HG03442 (cell line): Measurements from ENCODE around the gene LMOD1.
"Not testable (repeated sequence)": the region's sequence is repeated elsewhere in the genome, so short reads cannot be mapped to it uniquely, and the experiment has no call there.

Source experiments
- ATAC-seq: cut with Tn5 transposase; IDR thresholded peaks from one replicate; pipeline ENCODE4 v1.9.1; 2021; ENCODE audit warnings: mild to moderate bottlenecking, moderate library complexity; ENCODE audit not compliant: unreplicated experiment

Gene LMOD1

DNA sequence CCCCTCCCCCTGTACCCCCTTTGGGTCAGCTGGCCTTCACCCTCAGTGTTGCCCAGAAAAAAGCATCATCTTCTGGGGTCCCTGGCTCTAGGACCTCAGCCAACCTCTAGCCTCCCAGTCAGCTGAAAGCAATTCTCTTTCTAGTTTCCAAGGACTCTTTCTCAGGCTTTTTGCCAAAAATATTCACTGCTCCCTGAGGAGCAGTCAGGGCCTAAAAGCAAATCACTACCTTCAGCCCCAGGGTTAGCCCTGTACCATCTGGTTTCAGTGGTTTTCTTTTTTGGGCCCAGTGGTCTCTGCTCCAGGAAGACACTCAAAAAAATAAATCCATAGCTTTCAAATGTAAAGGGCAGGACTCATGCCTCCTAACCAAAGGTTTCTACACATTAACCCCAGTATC, 3.1 kb upstream of the LMOD1 start:
- no peak for ATAC-seq

DNA sequence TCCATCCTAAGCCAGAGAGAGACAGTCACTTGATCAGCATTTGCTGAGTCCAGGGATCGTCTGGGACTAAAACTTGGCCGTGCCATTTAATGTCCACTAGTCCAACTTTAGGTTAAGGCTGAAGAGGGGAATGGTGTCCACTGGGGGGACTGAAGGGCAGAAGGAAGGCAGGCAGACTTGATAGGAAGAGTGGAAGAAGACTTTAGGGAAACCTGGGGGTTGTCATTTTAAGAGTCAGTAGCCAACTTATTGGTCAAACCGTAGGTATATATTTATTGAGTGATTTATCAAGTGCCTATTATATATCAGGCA, 1.3 kb upstream of the LMOD1 start:
- no peak for ATAC-seq

DNA sequence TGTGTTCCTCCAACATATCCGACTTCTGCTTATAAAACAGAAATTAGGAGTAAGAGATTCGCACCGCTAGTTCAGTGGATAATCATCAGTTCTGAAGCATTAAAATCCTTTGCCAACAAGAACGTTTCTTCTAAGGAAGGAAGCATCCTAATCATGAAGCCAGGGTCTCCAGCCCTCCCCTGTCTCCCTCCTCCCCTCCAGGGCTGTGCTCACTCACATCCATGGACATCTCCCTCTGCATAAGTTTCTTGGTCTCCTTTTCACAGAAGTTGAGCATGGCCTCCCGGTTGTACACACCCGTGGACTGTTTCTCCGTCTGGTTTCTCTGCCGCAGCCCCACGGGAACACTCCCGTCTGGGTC, 505 bp downstream of the LMOD1 start:
- no peak for ATAC-seq

DNA sequence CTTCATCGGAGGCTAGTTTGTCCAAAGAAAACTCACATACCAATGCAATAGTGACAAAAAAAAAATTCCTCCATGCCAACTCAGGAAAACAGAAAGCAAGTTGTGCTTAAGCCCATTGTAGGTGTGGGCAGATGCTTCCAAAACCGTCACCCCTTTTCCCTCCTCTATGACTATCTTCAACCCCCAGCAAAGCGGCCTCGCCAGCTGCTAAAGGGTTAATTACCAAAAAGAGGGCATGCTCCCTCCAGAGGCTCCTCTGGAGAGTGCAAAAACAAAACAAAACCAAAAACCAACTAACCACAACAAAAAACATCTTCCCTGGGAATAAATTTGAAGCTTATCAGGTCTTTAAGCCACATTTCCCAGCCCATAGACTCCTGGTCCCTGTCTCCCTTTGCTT, 1.2 kb downstream of the LMOD1 start:
- ATAC-seq, result no peak

DNA sequence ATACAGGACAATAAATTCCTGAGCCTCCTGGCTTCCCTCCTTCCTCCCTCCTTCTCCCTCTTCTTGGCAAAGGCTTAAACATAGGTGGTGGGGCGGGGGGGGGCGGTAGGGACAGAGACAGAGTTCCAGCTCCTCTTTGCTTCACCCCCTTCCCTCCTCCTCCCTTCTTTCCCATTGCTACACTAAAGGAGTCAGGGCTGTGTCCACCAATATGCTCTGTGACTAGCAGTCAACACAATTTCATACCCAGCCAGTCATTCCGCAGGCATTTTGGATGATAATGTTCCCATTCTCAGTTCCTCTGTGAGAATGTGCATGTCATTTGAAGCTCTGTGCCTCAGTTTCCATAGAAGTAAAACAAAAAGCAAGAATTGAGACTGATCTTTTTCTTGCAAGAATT, 1.7 kb downstream of the LMOD1 start:
- no peak for ATAC-seq

DNA sequence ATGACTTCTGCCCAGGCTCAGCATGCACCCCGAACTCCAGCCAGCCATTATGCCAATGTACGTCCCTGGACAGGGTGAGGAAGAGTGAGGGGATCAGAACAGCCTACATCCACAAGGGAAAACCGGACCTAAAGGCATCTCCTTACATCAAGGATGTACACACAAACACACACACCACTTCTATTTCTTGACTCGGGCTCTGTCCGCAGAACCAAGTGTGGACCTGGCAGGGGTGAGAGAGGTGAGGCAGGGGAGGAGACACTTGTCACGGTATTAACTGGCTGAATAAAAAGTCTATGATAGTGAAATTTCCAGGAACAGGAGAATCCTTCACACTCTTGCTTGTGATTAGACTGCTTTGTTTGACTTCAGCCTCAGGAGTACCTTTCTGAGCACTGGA, 2.3 kb downstream of the LMOD1 start:
- no peak for ATAC-seq

DNA sequence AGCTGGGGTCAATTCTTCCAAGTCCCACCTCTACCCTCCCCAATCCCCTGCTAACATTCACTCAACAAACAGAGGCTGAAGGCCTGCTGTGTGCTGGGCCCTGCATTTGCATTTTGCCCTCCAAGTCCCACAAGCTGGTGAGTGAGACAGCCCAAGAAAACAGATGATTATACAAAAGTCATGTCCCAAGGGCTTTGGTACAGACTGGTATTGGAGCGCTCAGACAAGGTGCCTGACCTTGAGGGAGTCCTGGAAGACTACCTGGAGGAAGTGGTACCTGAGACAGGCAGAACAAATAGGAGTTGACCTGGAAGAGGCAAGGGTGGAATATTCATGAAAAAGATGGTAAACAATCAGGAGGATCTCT, 4.2 kb downstream of the LMOD1 start:
- no peak for ATAC-seq

DNA sequence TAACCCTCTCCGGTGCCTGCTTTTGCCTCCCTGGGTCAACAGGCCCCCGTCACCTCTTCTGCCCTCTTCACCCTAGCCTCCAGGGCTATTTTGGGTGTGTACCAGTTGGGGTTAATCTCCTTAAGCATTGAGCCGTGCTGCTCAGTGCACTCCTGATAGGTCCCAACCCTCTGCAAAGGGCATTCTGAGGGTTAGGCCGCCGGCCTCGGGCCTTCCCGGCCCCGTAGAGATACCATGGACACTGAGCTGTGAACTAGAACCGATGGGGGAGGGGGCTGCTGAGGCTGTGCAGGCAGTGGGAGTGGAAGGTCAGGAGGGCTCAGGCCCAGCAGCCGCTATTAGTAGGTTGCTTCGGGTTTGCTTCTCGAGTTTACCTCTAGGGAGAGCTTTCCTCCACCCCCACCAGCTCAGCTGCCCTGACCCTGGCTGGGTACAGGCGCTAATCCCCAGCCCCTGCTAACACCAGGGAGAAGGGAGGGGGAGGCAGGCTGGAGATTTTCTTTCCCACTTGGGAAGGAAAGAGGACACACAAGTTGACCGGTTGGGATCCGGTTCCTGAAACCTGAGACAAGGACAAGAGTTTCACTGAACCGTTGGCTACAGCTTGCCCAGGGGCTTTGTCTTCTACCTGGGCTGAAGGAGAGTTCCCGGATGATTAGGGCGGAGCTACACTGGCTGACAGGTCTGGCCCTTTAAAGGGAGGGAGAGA, 4.8 kb downstream of the LMOD1 start:
- no peak for ATAC-seq

DNA sequence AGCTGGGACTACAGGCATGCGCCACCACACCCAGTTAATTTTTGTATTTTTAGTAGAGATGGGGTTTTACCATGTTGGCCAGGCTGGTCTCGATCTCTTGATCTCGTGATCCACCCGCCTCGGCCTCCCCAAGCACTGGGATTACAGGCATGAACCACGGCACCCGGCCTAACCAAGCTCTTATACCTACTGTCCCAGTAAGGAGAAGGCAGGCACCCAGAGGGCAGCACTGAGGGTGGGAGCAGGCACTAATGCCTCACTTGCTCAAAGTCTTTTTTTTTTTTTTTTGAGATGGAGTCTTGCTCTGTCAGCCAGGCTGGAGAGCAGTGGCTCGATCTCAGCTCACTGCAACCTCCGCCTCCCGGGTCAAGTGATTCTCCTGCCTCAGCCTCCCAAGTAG, 6.0 kb downstream of the LMOD1 start:
- not testable (repeated sequence) for ATAC-seq

DNA sequence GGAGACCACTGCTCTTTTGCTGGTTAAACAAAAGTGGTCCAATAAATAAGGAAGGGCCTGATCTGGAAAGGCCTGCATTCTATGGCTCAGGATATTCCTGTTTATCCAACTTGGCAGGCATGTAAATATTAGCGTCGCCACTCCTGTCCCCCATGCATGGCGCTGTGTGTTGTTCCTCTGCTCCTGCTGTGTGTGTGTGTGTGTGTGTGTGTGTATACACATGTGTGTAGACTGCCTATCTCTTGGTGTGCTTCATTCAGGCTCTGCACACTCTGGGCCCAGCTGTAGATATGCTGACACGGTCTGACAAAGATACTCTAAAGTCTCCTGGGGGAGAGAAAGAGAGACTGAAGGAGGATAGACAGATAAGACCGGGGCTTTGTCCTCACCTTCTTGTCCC, 6.8 kb downstream of the LMOD1 start:
- ATAC-seq, result no peak

DNA sequence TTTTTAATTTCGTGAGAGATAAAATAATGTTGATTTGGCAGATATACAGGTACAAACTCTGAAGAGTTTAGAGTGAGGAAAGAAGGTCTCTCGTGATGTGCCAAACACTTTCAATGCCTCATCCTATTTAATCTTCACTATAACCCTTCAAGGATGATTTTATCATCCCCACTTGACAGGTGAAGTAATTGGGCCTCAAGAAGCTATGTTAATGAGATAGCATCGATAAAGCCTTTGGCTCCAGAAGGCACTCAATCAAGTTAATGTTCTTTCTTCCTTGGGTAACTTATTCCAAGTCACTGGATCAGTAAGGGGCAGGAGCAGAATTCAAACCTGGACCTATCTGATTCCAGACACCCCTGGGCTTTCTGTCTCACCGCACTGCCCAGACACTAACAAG, 7.2 kb downstream of the LMOD1 start:
- no peak for ATAC-seq

DNA sequence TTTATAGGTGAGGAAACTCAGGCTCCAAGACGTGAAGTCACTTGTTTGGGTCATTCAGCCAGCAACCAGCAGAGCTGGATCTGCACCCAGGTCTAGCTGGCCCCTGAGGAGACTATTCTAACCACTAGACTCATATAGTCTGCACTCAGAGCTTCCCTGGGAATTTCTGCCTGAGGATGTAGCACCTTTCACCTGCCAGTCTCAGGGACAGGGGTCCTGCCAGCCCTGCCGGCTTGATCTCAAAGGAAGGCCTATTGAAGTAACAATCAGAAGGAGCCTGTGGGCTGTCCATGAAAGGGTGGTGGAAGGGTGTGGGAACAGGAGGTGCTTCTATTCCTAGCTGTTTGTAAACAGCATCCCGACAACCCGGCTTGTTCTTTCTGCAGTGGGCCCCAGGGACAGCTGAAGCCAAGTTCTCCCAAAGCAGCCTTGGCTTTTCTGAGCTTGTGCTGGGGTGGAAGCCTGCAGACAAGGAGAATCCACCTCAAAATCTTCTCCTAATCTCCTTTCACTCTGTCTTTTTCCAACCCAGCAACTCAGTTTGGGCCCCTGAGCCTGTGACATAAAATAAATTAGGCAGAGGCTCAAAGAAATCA, 7.8 kb downstream of the LMOD1 start:
- ATAC-seq, result no peak

DNA sequence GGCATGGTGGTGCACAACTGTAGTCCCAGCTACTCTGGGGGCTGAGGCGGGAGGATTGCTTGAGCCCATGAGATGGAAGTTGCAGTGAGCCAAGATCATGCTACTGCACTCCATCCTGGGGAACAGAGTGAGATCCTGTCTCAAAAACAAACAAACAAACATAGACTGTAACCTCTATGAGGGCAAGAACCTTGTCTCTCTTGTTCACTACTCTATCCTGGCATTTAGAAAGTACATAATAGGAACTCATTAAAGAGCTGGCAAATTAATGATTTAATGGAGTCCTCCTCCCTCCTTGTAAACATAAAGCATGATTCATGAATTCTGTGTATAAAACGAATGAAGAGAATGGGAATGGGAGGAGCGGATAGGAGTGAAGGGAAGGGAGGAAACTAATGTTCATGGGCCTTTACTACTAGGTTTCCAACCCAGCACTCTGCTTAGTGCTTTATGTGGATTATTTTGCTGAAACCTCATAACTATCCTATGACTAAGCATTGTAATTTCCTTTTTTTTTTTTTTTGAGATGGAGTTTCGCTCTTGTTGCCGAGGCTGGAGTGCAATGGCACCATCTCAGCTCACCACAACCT, 8.6 kb downstream of the LMOD1 start:
- no peak for ATAC-seq

DNA sequence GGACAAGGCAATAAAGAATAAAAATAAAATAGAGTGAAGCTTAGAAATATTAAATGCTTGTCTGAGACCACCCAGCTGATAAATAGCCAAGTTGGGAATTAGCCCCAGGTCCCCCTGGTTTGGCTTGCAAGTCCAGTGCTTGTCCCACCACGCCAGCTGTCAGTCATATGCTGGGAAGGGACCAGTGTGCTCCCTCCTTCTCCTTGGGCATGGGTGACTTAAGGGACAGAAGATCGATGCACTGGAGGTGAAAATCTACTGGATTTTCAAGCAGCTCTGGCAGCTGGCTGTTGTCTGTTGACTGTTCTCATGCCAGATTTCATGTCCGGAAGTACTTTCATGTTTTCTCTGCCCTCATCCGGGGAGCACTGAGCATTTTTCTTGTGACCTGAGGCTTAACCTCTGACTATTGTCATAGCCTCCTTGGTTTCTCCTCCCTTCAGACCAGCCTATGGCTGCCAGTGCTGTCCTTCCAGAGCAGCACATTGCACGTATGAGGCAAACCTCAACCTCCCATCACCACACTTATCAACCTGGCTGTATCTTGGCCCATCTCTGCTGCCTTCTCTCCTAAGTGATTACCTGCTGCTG, 12.4 kb downstream of the LMOD1 start:
- ATAC-seq, result no peak

DNA sequence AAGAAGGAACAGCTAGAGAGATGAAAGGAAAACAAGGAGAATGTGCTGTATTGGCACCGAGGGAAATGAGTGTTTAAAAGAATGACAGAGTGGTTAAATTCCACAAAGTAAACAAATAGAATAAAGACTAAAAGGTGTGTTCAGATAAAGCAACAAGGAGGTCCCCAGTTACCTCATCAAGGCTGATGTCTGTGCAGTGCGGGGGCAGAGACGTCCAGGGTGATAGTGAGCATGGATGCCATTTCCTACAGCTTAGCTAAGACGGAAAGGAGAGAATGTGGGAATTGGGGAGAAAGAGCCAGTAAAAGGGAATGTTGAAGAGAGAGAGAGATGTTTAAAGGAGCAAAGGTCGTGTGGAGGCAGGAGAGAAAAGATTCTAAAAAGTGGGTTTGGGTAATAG, 15.5 kb downstream of the LMOD1 start:
- no peak for ATAC-seq

DNA sequence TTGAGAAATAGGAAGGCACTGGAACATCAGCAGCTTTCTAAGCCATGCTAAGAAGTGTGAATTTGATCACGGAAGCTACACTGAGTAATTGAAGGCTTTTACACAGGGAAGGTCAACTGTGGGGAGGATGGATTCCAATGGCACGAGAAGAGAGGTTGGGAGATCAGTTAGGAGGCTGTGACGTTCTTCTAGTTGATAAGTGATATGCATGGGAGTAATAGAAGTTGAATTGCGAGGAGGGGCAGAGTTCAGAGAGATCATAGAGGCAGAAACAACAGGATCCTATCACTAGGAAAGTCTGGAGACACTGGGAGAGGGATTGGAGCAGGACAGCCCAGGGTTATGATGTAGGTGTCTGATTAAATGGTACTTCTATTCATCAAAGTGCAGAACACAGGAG, 16.2 kb downstream of the LMOD1 start:
- ATAC-seq, result no peak

DNA sequence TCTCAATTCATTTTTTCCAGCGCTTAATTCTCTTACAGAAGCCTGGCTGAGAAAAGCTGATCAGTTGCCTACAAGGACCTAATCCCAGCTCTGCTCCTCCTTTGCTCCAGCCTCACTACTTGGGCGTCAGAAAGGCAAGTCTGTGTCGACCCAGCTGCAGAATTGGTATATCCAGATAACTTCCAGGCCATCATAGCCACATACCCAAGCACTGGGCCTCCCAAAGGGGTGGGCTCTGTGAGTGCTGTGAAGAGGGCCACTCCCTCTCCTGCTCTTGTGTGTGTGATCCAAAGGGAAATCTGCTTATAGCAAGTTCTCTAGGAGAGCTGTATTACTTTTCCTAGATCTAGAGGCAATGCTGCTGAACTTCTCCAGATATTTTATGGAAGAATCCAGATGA, 18.1 kb downstream of the LMOD1 start:
- no peak for ATAC-seq

DNA sequence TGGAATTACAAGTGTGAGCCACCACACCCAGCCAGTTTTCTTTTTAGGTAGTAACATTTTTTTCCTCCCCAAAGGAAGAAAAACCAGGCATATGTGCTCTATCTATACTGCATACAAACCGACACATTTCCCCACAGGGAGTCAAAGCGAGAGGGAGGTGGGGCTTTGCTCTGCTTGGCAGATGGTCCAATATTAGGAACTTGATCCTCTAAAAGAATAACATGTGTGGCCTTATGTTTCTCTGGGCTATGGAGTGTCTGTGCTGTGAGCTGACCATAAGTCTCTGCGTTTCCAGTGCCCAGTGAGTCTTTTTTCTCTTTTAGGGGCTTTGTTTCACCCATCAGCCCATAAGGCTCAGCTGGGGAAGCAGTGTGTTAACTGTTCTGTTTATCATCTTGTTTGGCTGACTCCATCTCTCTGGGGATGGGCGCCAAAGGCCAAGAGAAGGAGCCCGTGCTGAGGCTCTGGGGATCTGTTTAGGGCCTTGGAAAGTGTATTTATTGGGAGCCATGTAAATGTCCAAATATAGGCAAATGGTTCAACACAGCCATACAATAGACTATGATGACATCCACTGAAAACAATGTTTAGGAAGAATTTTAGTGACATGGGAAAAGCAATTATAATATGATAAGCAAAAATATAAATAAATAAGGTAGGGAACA, 20.2 kb downstream of the LMOD1 start:
- no peak for ATAC-seq

DNA sequence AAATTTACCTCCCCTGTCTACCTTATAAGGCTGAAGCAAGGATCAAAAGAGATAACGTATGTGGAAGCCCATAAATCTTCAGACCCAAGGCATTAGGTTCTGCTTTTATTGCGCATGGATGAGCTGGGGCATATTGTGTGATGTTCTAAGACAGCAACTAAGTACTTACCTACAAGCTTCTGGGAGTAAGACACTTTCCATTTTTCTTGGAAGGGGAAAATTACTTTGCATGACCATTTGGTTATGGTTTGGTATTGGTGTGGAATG, 21.1 kb downstream of the LMOD1 start:
- no peak for ATAC-seq

DNA sequence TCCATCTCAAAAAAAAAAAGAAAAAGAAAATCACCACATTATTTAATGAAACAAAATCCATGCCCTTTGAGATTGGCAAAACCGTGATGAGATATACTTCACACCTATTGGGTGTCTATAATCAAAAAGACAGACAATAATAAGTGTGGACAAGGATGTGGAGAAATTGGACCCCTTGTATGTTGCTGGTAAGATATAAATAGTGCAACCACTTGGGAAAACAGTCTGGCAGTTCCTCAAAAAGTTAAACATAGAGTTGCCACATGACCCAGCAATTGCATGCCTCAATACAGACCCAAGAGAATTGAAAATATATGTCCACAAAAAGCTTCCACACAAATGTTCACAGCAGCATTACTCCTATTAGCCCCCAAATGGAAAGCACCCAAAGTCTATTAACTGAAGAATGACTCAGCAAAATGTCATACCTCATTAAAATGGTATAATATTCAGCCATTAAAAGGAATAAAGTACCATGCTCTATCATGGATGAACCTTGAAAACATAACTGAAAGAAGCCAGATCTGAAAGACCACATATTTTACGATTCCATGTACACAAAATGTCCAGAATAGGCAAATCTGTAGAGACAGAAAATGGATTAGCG, 24.3 kb downstream of the LMOD1 start:
- ATAC-seq, result no peak

DNA sequence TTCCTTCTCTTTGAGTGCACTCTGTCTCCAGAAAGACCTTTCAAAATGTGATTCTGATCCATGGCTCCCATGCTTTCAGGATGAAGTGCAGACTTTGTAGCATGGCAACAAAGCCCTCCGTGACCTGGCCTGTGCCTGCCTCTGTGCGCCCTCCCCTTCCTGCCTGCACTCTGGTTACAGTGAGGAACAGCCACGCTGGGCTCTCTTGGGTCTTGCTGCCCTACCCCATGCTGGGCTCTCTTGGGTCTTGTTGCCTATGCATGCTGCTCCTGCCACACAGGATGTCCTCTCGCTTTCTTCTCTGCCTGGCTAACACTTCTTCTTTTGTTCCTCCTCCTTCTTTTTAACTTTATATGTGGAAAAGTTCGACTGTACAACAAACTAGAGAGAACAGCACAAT, 28.0 kb downstream of the LMOD1 start:
- no peak for ATAC-seq
